ENCODE measurements around the gene MRGPRG. TPM values are rescaled to one million over a fixed set of nuclear protein-coding genes. Genes with fewer than 3 reads are reported as not detected.

The MRGPRG gene
- total and polyA plus RNA-seq, 9 of the 15 experiments (the other 6 are each of a cell fraction or from before 2014, with no cell fraction given): not detected

DNA sequence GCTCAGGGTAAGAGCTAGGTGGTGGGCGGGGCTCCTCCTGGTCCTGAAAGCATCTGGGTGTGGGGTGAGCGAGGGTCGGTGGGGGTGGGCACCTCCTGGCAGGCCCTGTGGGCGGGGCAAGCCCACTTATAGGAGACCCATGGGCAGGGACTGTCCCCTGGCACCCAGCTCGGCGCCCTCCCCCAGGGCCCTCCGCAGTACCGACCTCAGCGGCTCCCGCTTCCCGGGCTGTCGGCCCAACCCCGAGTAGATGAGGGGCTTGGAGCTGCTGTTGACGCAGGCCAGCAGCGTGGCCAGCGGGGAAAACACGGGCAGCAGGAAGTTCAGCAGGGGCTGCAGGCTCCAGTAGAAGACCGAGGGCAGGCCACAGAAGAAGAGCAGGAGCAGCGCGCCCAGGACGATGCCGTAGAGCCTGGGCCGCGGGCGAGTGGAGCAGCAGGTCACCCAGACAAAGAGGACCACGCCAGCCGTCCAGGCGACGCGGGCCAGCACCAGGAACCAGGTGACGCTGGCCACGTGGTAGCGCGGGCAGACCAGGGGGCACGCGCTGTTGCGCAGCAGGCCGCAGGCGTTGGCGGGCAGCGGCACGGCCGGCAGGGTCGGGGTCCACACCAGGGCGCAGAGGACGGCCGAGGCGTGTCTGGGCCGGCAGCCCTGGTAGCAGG is 663 bp downstream of the MRGPRG start:
- no peak overlapping the region for H3K27ac ChIP-seq (ENCODE audit: extremely low read depth, low read depth, low read length)
- TF ChIP-seq, protein P1, sequence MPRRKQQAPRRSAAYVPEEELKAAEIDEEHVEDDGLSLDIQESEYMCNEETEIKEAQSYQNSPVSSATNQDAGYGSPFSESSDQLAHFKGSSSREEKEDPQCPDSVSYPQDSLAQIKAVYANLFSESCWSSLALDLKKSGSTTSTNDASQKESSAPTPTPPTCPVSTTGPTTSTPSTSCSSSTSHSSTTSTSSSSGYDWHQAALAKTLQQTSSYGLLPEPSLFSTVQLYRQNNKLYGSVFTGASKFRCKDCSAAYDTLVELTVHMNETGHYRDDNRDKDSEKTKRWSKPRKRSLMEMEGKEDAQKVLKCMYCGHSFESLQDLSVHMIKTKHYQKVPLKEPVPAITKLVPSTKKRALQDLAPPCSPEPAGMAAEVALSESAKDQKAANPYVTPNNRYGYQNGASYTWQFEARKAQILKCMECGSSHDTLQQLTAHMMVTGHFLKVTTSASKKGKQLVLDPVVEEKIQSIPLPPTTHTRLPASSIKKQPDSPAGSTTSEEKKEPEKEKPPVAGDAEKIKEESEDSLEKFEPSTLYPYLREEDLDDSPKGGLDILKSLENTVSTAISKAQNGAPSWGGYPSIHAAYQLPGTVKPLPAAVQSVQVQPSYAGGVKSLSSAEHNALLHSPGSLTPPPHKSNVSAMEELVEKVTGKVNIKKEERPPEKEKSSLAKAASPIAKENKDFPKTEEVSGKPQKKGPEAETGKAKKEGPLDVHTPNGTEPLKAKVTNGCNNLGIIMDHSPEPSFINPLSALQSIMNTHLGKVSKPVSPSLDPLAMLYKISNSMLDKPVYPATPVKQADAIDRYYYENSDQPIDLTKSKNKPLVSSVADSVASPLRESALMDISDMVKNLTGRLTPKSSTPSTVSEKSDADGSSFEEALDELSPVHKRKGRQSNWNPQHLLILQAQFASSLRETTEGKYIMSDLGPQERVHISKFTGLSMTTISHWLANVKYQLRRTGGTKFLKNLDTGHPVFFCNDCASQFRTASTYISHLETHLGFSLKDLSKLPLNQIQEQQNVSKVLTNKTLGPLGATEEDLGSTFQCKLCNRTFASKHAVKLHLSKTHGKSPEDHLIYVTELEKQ (CRISPR knock-in tag; IDR thresholded peaks at IDR 0.05): no peak
- no peak for TF ChIP-seq MCM2 (IDR thresholded peaks at IDR 0.05; ENCODE audit: low read depth)
- TF ChIP-seq TAF1 (IDR thresholded peaks at IDR 0.05; ENCODE audit: control insufficient read depth, extremely low read depth, insufficient read depth, low read length, severe bottlenecking): no peak
- TF ChIP-seq ETV5 (CRISPR knock-in tag; IDR thresholded peaks at IDR 0.05; ENCODE audit: low read depth): no peak
- TF ChIP-seq POU5F1 (IDR thresholded peaks at IDR 0.05; ENCODE audit: borderline replicate concordance, low read depth, low read length, partially characterized antibody): no peak
- no peak for TF ChIP-seq ZNF780A (CRISPR knock-in tag; IDR thresholded peaks at IDR 0.05)
- no peak for FAIRE-seq
- ATAC-seq: no peak
- no peak overlapping the region for H3K4me3 ChIP-seq
- DNase-seq (ENCODE audit: extremely low read depth in 1 of 4, low spot score in 3 of 4): no peak
- H3K79me2 ChIP-seq (ENCODE audit: control insufficient read depth, insufficient read depth, low read length): no peaks in the 10 kb centered on the region
- peaks cover 13 to 76% of the 10 kb centered on the region in 2 experiments; a peak in 4 of 5 replicates for H3K4me1 ChIP-seq (replicated peaks in 1 of 2; ENCODE audit: control insufficient read depth in 2 of 2, insufficient read depth in 2 of 2, low read length in 2 of 2)
- intact Hi-C loops (cut with micrococcal nuclease): loop anchor here (1.0 to 5.0 kb wide), 3 partner anchors 49 to 189 kb away; no protein-coding TSS in a partner anchor
- 79% methylated on average over 27 of the region's 49 CpGs for WGBS (ENCODE audit: insufficient coverage, low coverage, missing lambda C conversion rate)
- peak overlapping the region; percentile 17; the same call in 1 of the 2 replicates for H3K4me2 ChIP-seq (ENCODE audit: insufficient read depth, low read length)
- ChIA-PET POLR2A (interaction anchor here (0.7 kb wide), 2 partner anchors 9 to 17 kb away, joined by 3 read pairs; no protein-coding TSS in a partner anchor), CTCF (ENCODE audit: low intra/inter-chr PET ratio) (interaction anchor here (1.1 to 2.0 kb wide), 3 partner anchors 108 to 684 kb away, joined by 3 to 16 read pairs (median 11); no protein-coding TSS in a partner anchor)
- H3K36me3 ChIP-seq (ENCODE audit: control insufficient read depth, insufficient read depth, low read length): no peaks in the 10 kb centered on the region
- no peaks in the 10 kb centered on the region for H3K9me1 ChIP-seq (ENCODE audit: control insufficient read depth, insufficient read depth, low read length)
- no peaks in the 10 kb centered on the region for H3K9me3 ChIP-seq (replicated peaks; ENCODE audit: control insufficient read depth, insufficient read depth, low read depth, low read length)
- H4K20me1 ChIP-seq (replicated peaks; ENCODE audit: control insufficient read depth, insufficient read depth, low read length): no peaks in the 10 kb centered on the region
- peaks cover 0 to 7% of the 10 kb centered on the region in 2 experiments; a peak in 1 of 5 replicates for H3K27me3 ChIP-seq (ENCODE audit: control insufficient read depth in 2 of 2, insufficient read depth in 2 of 2, low read length in 2 of 2)
- H3K9ac ChIP-seq (ENCODE audit: insufficient read depth in 1 of 2, low read depth in 2 of 2, low read length in 2 of 2): no peak overlapping the region
- peak overlapping the region; percentile 61; the same call in 1 of the 2 replicates for H2AFZ ChIP-seq (ENCODE audit: low read depth, low read length)
- BruUV-seq (replicated peaks): no TSS peak
- in situ Hi-C loops (cut with MboI): no loop called here

Data from K562 (cell line).